ENCODE results near the gene USP33. TPM values are rescaled to one million over a fixed set of nuclear protein-coding genes. Genes with fewer than 3 reads are reported as not detected.
A peak's percentile ranks its signal among the peaks of the same experiment; 100 is the strongest.

Gene USP33
- total and polyA plus RNA-seq, 9 donors: 24.0 to 63.2 (median 54.1) TPM

DNA sequence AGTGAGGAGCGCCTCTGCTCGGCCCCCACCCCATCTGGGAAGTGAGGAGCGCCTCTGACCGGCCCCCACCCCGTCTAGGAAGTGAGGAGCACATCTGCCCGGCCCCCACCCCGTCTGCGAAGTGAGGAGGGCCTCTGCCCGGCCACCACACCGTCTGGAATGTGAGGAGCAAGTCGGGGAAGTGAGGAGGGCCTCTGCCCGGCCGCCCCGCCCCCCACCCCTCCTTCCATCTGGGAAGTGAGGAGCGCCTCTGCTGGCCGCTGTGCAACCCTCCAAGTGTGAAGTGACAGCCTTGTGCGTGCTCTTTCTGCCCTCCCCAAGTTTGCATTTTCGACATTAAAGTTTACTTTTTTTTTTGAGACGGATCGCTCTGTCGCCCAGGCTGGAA lies 72.1 kb downstream of the USP33 start:
- H3K27ac ChIP-seq: no peak overlapping the region
- intact Hi-C loops (cut with DNase I): no loop called here
- DNase-seq: peak; percentile 22 to 58 (median 35)

GRCh38 chr1:77686796-77687518 lies 72.7 kb downstream of the USP33 start:
- TF ChIP-seq CTCF (IDR thresholded peaks at IDR 0.05) (no peak), POLR2A (IDR thresholded peaks at IDR 0.05) (no peak), EP300 (IDR thresholded peaks at IDR 0.05) (no peak)
- 81 to 83% (median 82%) methylated on average over 31 to 33 of the region's 33 CpGs for WGBS, 3 donors
- H3K9me3 ChIP-seq: no peaks in the 10 kb centered on the region
- intact Hi-C loops (cut with DNase I): no loop called here
- H3K4me3 ChIP-seq: no peak overlapping the region
- DNase-seq: peak in 3 of 5 donors; percentile 25 to 40 (median 36)
- no peaks in the 10 kb centered on the region for H3K4me1 ChIP-seq (ENCODE audit: insufficient read depth)
- no peaks in the 10 kb centered on the region for H3K27me3 ChIP-seq
- no peaks in the 10 kb centered on the region for H3K36me3 ChIP-seq
- no peak overlapping the region for H3K27ac ChIP-seq

More for the DNA sequence above, 72.1 kb downstream of the USP33 start:
- Histone ChIP-seq H3K4me3 (peak overlapping the region; percentile 14), H3K9me3 (no peaks in the 10 kb centered on the region), H3K4me1 (ENCODE audit: insufficient read depth) (no peaks in the 10 kb centered on the region), H3K36me3 (no peaks in the 10 kb centered on the region), H3K27me3 (no peaks in the 10 kb centered on the region)
- 20 to 28% (median 24%) methylated on average over 21 of the region's 21 CpGs for WGBS, 3 donors
- TF ChIP-seq POLR2A (IDR thresholded peaks at IDR 0.05) (no peak), EP300 (IDR thresholded peaks at IDR 0.05) (no peak), CTCF (IDR thresholded peaks at IDR 0.05) (no peak)

GRCh38 chr1:77683160-77684148 lies 76.2 kb downstream of the USP33 start:
- peak; percentile 91 to 94 (median 91) for DNase-seq
- no peaks in the 10 kb centered on the region for H3K36me3 ChIP-seq
- no peaks in the 10 kb centered on the region for H3K9me3 ChIP-seq
- H3K4me3 ChIP-seq: peak overlapping the region; percentile 96
- intact Hi-C loops (cut with DNase I): no loop called here
- peak overlapping the region; percentile 90 to 94 for H3K27ac ChIP-seq
- 1% methylated on average over 53 to 72 of the region's 72 CpGs for WGBS, 3 donors
- TF ChIP-seq POLR2A (IDR thresholded peaks at IDR 0.05) (peak; percentile 31), CTCF (IDR thresholded peaks at IDR 0.05) (peak; percentile 93 to 96 (median 95)), EP300 (IDR thresholded peaks at IDR 0.05) (no peak)
- H3K4me1 ChIP-seq (ENCODE audit: insufficient read depth): peaks cover 4% of the 10 kb centered on the region
- H3K27me3 ChIP-seq: no peaks in the 10 kb centered on the region

DNA sequence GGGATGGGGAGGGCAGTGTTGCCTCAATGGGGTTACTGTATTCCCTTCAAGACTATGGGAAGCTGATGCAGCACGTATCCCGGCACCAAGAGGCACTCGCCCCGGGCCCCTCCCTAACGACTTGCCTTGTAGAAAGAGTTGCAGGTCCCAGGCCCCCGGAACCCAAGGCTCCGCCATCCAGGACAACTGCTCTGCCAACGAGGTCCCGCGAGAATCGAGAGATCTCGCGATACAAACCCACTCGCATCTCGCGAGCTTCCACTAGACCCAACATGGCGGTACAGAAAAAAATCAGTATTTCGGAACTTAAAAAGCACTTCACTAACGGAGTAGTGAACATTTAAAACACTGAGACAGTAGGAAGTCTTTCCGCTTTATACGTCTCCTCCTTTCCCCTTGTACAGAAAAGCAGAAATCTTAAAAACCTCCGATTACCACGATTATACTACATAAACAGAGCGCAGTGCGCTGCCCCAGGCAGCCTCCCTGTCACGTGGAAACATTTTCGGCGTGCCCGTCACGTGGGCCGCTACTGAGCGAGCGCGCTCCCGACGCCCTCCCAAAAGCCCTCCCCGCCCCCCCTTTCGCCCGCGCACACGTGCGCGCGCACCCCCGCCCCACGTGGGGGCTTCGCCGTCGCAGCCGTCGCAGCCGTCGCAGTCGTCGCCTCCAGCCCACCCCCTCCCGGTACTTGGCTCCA lies 77.0 kb downstream of the USP33 start, which contains the start of gene ZZZ3:
TSS of gene ZZZ3 (minus strand) at position 199 of the 700 bp plus-strand sequence. CDS start 49,304 bp downstream, outside the sequence.
- intact Hi-C loops (cut with DNase I): no loop called here
- TF ChIP-seq EP300 (IDR thresholded peaks at IDR 0.05) (no peak), POLR2A (IDR thresholded peaks at IDR 0.05) (peak; percentile 34), CTCF (IDR thresholded peaks at IDR 0.05) (peak in 1 of 3 donors; percentile 28)
- no peaks in the 10 kb centered on the region for H3K27me3 ChIP-seq
- peak; percentile 94 to 97 (median 96) for DNase-seq
- 0 to 1% (median 1%) methylated on average over 55 to 56 of the region's 56 CpGs for WGBS, 3 donors
- H3K9me3 ChIP-seq: no peaks in the 10 kb centered on the region
- peaks cover 4% of the 10 kb centered on the region for H3K4me1 ChIP-seq (ENCODE audit: insufficient read depth)
- peak within 1 kb of the TSS; percentile 90 to 94 for H3K27ac ChIP-seq
- H3K4me3 ChIP-seq: peak within 1 kb of the TSS; percentile 96
- no peaks in the 10 kb centered on the region for H3K36me3 ChIP-seq

Data from ovary (tissue), 9 donors.